BJ (cell line): ENCODE data around the gene ATRNL1. TPM values are rescaled to one million over a fixed set of nuclear protein-coding genes. Genes with fewer than 3 reads are reported as not detected.

ENCODE experiments used
- CTCF ChIA-PET: fragments of 350-600 bp; formaldehyde crosslinking; extraction: SDS; loops from one replicate; lab custom pipeline; 2021; ENCODE audit warnings: antibody characterized with exemption, inconsistent platforms; lab: Yijun Ruan, JAX
- POLR2A ChIA-PET: fragments of 300-600 bp; sonication (Branson Sonifier 250); formaldehyde crosslinking; extraction: SDS; loops from one replicate; lab custom pipeline; 2021; ENCODE audit warnings: antibody characterized with exemption; lab: Charles Lee
- DNase-seq: peaks from one replicate; pipeline ENCODE4 v3.0.0-alpha.2; 2011; ENCODE audit warnings: low read depth
- H3K27me3 ChIP-seq: 2 replicates; pipeline ENCODE4 v1.6.0; 2011; ENCODE audit warnings: low read length; ENCODE audit not compliant: control insufficient read depth, insufficient read depth
- H3K36me3 ChIP-seq: 2 replicates; pipeline ENCODE4 v1.5.1; 2011; ENCODE audit warnings: low read length; ENCODE audit not compliant: control insufficient read depth, insufficient read depth
- H3K4me3 ChIP-seq: 2 replicates; pipeline ENCODE4 v1.5.1; 2011; ENCODE audit warnings: low read depth, mild to moderate bottlenecking, control low read depth, low read length
- CTCF ChIP-seq: IDR thresholded peaks from 2 replicates; pipeline ENCODE4 v1.5.1; 2011; ENCODE audit warnings: low read depth, mild to moderate bottlenecking, control low read depth, inconsistent platforms, low read length, moderate library complexity; ENCODE audit not compliant: insufficient read depth
- polyA plus RNA-seq: library from polyadenylated mRNA; depleted of rRNA; stranded (reverse); fragments of >200 nt; gene quantifications from 2 replicates; pipeline ENCODE4 v1.2.3, GENCODE V29; 2011

Gene ATRNL1
- polyA plus RNA-seq, 1 experiment: not detected

- Histone ChIP-seq H3K4me3 (no peak overlapping the region), H3K27me3 (no peaks in the 10 kb centered on the region), H3K36me3 (no peaks in the 10 kb centered on the region)
- DNase-seq: no peak
- TF ChIP-seq CTCF: no peak
- ChIA-PET POLR2A (no interaction called here), CTCF (interaction anchor here (0.6 kb wide), 1 partner anchor 283 kb away, joined by 3 read pairs; no protein-coding TSS in a partner anchor)
These were observed 768.7 kb downstream of the ATRNL1 start for GRCh38 chr10:115861864-115862263.

GRCh38 chr10:115866174-115866573, 773.0 kb downstream of the ATRNL1 start:
- H3K27me3 ChIP-seq: no peaks in the 10 kb centered on the region
- no peak for DNase-seq
- POLR2A ChIA-PET: no interaction called here
- TF ChIP-seq CTCF: no peak
- H3K36me3 ChIP-seq: no peaks in the 10 kb centered on the region
- no peak overlapping the region for H3K4me3 ChIP-seq
- CTCF ChIA-PET: interaction anchor here (1.1 kb wide), 1 partner anchor 10 kb away, joined by 5 read pairs; no protein-coding TSS in a partner anchor

GRCh38 chr10:115866691-115867090, 773.5 kb downstream of the ATRNL1 start:
- POLR2A ChIA-PET: no interaction called here
- H3K27me3 ChIP-seq: no peaks in the 10 kb centered on the region
- TF ChIP-seq CTCF: no peak

GRCh38 chr10:115867305-115867704, 774.1 kb downstream of the ATRNL1 start:
- ChIA-PET POLR2A (no interaction called here), CTCF (interaction anchor here (1.1 kb wide), 1 partner anchor 9 kb away, joined by 5 read pairs; no protein-coding TSS in a partner anchor)
- Histone ChIP-seq H3K27me3 (no peaks in the 10 kb centered on the region), H3K4me3 (no peak overlapping the region), H3K36me3 (no peaks in the 10 kb centered on the region)
- TF ChIP-seq CTCF: no peak
- DNase-seq: no peak

More at GRCh38 chr10:115866691-115867090, 773.5 kb downstream of the ATRNL1 start:
- no peak for DNase-seq
- Histone ChIP-seq H3K36me3 (no peaks in the 10 kb centered on the region), H3K4me3 (no peak overlapping the region)
- CTCF ChIA-PET: interaction anchor here (1.1 kb wide), 1 partner anchor 10 kb away, joined by 5 read pairs; no protein-coding TSS in a partner anchor

- no peak overlapping the region for H3K4me3 ChIP-seq
- ChIA-PET CTCF (interaction anchor here (0.7 to 1.0 kb wide), 2 partner anchors 11 to 16 kb away, joined by 3 read pairs; no protein-coding TSS in a partner anchor), POLR2A (no interaction called here)
- H3K36me3 ChIP-seq: no peaks in the 10 kb centered on the region
- no peak for TF ChIP-seq CTCF
- no peaks in the 10 kb centered on the region for H3K27me3 ChIP-seq
- no peak for DNase-seq
These were observed 778.7 kb downstream of the ATRNL1 start for GRCh38 chr10:115871855-115872254.
